ENCODE results near the gene LFNG. TPM values are rescaled to one million over a fixed set of nuclear protein-coding genes. Genes with fewer than 3 reads are reported as not detected.

Gene LFNG
- total and polyA plus RNA-seq, 2 of the 13 experiments (the other 11 are each of a cell fraction or from before 2014, with no cell fraction given) = 0.44 to 1.5 TPM

- Histone ChIP-seq H3K9me3 (ENCODE audit: low read length) (no peaks in the 10 kb centered on the region), H3K27me3 (ENCODE audit: control insufficient read depth in 1 of 2, insufficient read depth in 2 of 2, low read length in 2 of 2) (no peaks in the 10 kb centered on the region), H3K79me2 (ENCODE audit: insufficient read depth, low read length) (no peaks in the 10 kb centered on the region), H3K9ac (ENCODE audit: insufficient read depth, low read depth, low read length) (no peak overlapping the region), H3K4me2 (ENCODE audit: low read depth, low read length) (no peak overlapping the region), H4K20me1 (ENCODE audit: insufficient read depth, low read length) (no peaks in the 10 kb centered on the region), H3K27ac (ENCODE audit: extremely low read length, insufficient read depth, low read length) (no peak overlapping the region), H2AFZ (ENCODE audit: low read length) (no peak overlapping the region), H3K4me3 (replicated peaks in 1 of 3; ENCODE audit: insufficient read depth in 1 of 3, low read depth in 2 of 3, low read length in 3 of 3) (no peak overlapping the region), H3K36me3 (replicated peaks in 1 of 2; ENCODE audit: control insufficient read depth in 1 of 2, insufficient read depth in 2 of 2, low read length in 2 of 2) (no peaks in the 10 kb centered on the region), H3K4me1 (ENCODE audit: insufficient read depth, low read length) (peaks cover 6% of the 10 kb centered on the region)
- intact Hi-C loops (cut with micrococcal nuclease; ENCODE audit: unreplicated experiment) = no loop called here
- in situ Hi-C loops (cut with HindIII; ENCODE audit: extremely low pct_ligation_motif_present, low pct_unique_long_range_greater_than_20kb) = no loop called here
- ChIA-PET CTCF (ENCODE audit: low intra/inter-chr PET ratio, low total read pairs) (no interaction called here), POLR2A (interaction anchor here (0.6 kb wide), 1 partner anchor 17 kb away, joined by 3 read pairs; no protein-coding TSS in a partner anchor)
- BruUV-seq (replicated peaks) = no TSS peak
- ATAC-seq = no peak
- WGBS (ENCODE audit: low lambda C conversion rate) = 90% methylated on average over 22 of the region's 22 CpGs
- FAIRE-seq = no peak
- TF ChIP-seq ZHX1 (CRISPR knock-in tag; IDR thresholded peaks at IDR 0.05; ENCODE audit: low read depth) (no peak), ZNF224 (CRISPR knock-in tag; IDR thresholded peaks at IDR 0.05) (no peak), ZBTB33 (CRISPR knock-in tag; IDR thresholded peaks at IDR 0.05) (peak; percentile 58), ZNF354B (CRISPR knock-in tag; IDR thresholded peaks at IDR 0.05) (no peak), FOSL2 (CRISPR knock-in tag; IDR thresholded peaks at IDR 0.05) (peak; percentile 28; the same call in 1 of the 2 replicates), ZNF652 (CRISPR knock-in tag; IDR thresholded peaks at IDR 0.05; ENCODE audit: borderline replicate concordance, low read depth) (no peak), ZNF556 (CRISPR knock-in tag; IDR thresholded peaks at IDR 0.05; ENCODE audit: borderline replicate concordance) (no peak)
- no peak for DNase-seq (ENCODE audit: low spot score)
Measured at GRCh38 chr7:2572101-2572842, 52.7 kb downstream of the LFNG start.

All from HepG2 (cell line).